Activated T-cell treated with anti-CD3 and anti-CD28 coated beads, Interleukin-2, amount 50 U/mL, for 72 hours (primary cell): ENCODE results near the gene RASGRP1. TPM values are rescaled to one million over a fixed set of nuclear protein-coding genes. Genes with fewer than 3 reads are reported as not detected.
A peak's percentile ranks its signal among the peaks of the same experiment; 100 is the strongest.

Experiments
- ATAC-seq, 2 donors: fragments of 150-1000 bp; cut with Tn5 transposase; replicated peaks in 1 of 2; 2 replicates each; pipeline ENCODE4 v1.10.0; 2021; ENCODE audit warnings: moderate library complexity in 2 of 2, mild to moderate bottlenecking in 1 of 2
- DNase-seq, 2 donors: peaks; one replicate each; pipeline ENCODE4 v3.0.0; 2021 to 2022; ENCODE audit warnings: mixed read lengths in 1 of 2
- H3K27ac Mint-ChIP-seq: one replicate; pipeline ENCODE4 v1.8.0; 2022; ENCODE audit warnings: mild to moderate bottlenecking, moderate library complexity, mixed read lengths
- H3K27me3 Mint-ChIP-seq: one replicate; pipeline ENCODE4 v1.8.0; 2022; ENCODE audit warnings: low read depth, mixed read lengths
- H3K36me3 Mint-ChIP-seq, 2 donors: one replicate each; pipeline ENCODE4 v1.8.0; 2022; ENCODE audit warnings: mixed read lengths in 2 of 2, mild to moderate bottlenecking in 1 of 2; ENCODE audit not compliant: insufficient read depth in 2 of 2
- H3K4me1 Mint-ChIP-seq: one replicate; pipeline ENCODE4 v1.8.0; 2022; ENCODE audit warnings: low read depth, mixed read lengths
- H3K4me3 Mint-ChIP-seq, 2 donors: one replicate each; pipeline ENCODE4 v1.8.0; 2022; ENCODE audit warnings: mild to moderate bottlenecking in 2 of 2, mixed read lengths in 2 of 2, moderate library complexity in 2 of 2
- H3K9me3 Mint-ChIP-seq, 2 donors: one replicate each; pipeline ENCODE4 v1.8.0; 2022; ENCODE audit warnings: mixed read lengths in 2 of 2
- total RNA-seq, 2 donors: library from RNA; stranded (reverse); gene quantifications; one replicate each; pipeline ENCODE4 v1.2.3, GENCODE V29; 2022

Gene RASGRP1
- total RNA-seq, 2 donors from 2014 or later, result 173 to 183 TPM

GRCh38 chr15:38528294-38528693 lies 36.3 kb downstream of the RASGRP1 start:
- Mint-ChIP-seq H3K9me3 (peaks cover 0 to 9% of the 10 kb centered on the region in 2 donors), H3K27me3 (no peaks in the 10 kb centered on the region), H3K4me3 (peak overlapping the region in 1 of 2 donors; percentile 53), H3K36me3 (peaks cover 34 to 63% of the 10 kb centered on the region in 2 donors), H3K27ac (peak overlapping the region; percentile 92), H3K4me1 (peaks cover 96% of the 10 kb centered on the region)
- ATAC-seq, result no peak
- DNase-seq, result no peak

GRCh38 chr15:38526158-38526557 lies 38.5 kb downstream of the RASGRP1 start:
- no peak for ATAC-seq

GRCh38 chr15:38525489-38525888 lies 39.1 kb downstream of the RASGRP1 start:
- no peak for ATAC-seq
- DNase-seq, result no peak
- H3K9me3 Mint-ChIP-seq, result peaks cover 0 to 9% of the 10 kb centered on the region in 2 donors
- no peaks in the 10 kb centered on the region for H3K27me3 Mint-ChIP-seq
- peak overlapping the region; percentile 8 for H3K27ac Mint-ChIP-seq
- H3K4me3 Mint-ChIP-seq, result no peak overlapping the region
- H3K4me1 Mint-ChIP-seq, result peaks cover 90% of the 10 kb centered on the region
- peaks cover 33 to 60% of the 10 kb centered on the region in 2 donors for H3K36me3 Mint-ChIP-seq

More at GRCh38 chr15:38526158-38526557, 38.5 kb downstream of the RASGRP1 start:
- Mint-ChIP-seq H3K27ac (no peak overlapping the region), H3K27me3 (no peaks in the 10 kb centered on the region), H3K36me3 (peaks cover 33 to 63% of the 10 kb centered on the region in 2 donors), H3K4me3 (no peak overlapping the region), H3K9me3 (peaks cover 0 to 9% of the 10 kb centered on the region in 2 donors), H3K4me1 (peaks cover 95% of the 10 kb centered on the region)
- DNase-seq, result no peak

- DNase-seq (no peak), ATAC-seq (no peak)
- H3K9me3 Mint-ChIP-seq, result peaks cover 0 to 5% of the 10 kb centered on the region in 2 donors
- H3K36me3 Mint-ChIP-seq, result peaks cover 29 to 50% of the 10 kb centered on the region in 2 donors
- peaks cover 88% of the 10 kb centered on the region for H3K4me1 Mint-ChIP-seq
- peak overlapping the region in 1 of 2 donors; percentile 1 for H3K4me3 Mint-ChIP-seq
- H3K27ac Mint-ChIP-seq, result peak overlapping the region; percentile 82
- H3K27me3 Mint-ChIP-seq, result no peaks in the 10 kb centered on the region
These were observed 40.5 kb downstream of the RASGRP1 start for GRCh38 chr15:38524156-38524555.

- Mint-ChIP-seq H3K27me3 (no peaks in the 10 kb centered on the region), H3K27ac (peak overlapping the region; percentile 90), H3K4me1 (peaks cover 85% of the 10 kb centered on the region), H3K36me3 (peaks cover 22 to 46% of the 10 kb centered on the region in 2 donors), H3K4me3 (peak overlapping the region in 1 of 2 donors; percentile 7), H3K9me3 (no peaks in the 10 kb centered on the region)
- no peak for DNase-seq
- peak; percentile 25 to 52 for ATAC-seq
These were observed 41.7 kb downstream of the RASGRP1 start for GRCh38 chr15:38522922-38523321.

- Mint-ChIP-seq H3K36me3 (peaks cover 25 to 43% of the 10 kb centered on the region in 2 donors), H3K27ac (peak overlapping the region; percentile 90), H3K9me3 (no peaks in the 10 kb centered on the region), H3K4me1 (peaks cover 73% of the 10 kb centered on the region), H3K4me3 (peak overlapping the region in 1 of 2 donors; percentile 4), H3K27me3 (no peaks in the 10 kb centered on the region)
- peak; percentile 15 to 31 for ATAC-seq
- DNase-seq, result no peak
These were observed 43.3 kb downstream of the RASGRP1 start for GRCh38 chr15:38521316-38521715.

GRCh38 chr15:38520035-38520434 lies 44.6 kb downstream of the RASGRP1 start:
- Mint-ChIP-seq H3K4me3 (no peak overlapping the region), H3K9me3 (no peaks in the 10 kb centered on the region), H3K27me3 (no peaks in the 10 kb centered on the region), H3K27ac (peak overlapping the region; percentile 92), H3K36me3 (peaks cover 30 to 48% of the 10 kb centered on the region in 2 donors), H3K4me1 (peaks cover 60% of the 10 kb centered on the region)
- ATAC-seq (no peak), DNase-seq (no peak)

GRCh38 chr15:38518084-38518483 lies 46.5 kb downstream of the RASGRP1 start:
- peak in 1 of 2 donors; percentile 23 for ATAC-seq
- no peak overlapping the region for H3K4me3 Mint-ChIP-seq
- no peaks in the 10 kb centered on the region for H3K27me3 Mint-ChIP-seq

GRCh38 chr15:38517312-38517975 lies 47.2 kb downstream of the RASGRP1 start:
- DNase-seq (no peak), ATAC-seq (no peak)
- H3K36me3 Mint-ChIP-seq, result peaks cover 24 to 47% of the 10 kb centered on the region in 2 donors
- no peaks in the 10 kb centered on the region for H3K9me3 Mint-ChIP-seq
- H3K4me1 Mint-ChIP-seq, result peaks cover 44% of the 10 kb centered on the region
- H3K27me3 Mint-ChIP-seq, result no peaks in the 10 kb centered on the region
- H3K27ac Mint-ChIP-seq, result peak overlapping the region; percentile 89
- H3K4me3 Mint-ChIP-seq, result no peak overlapping the region

More at GRCh38 chr15:38518084-38518483, 46.5 kb downstream of the RASGRP1 start:
- DNase-seq, result no peak
- Mint-ChIP-seq H3K4me1 (peaks cover 51% of the 10 kb centered on the region), H3K27ac (peak overlapping the region; percentile 89), H3K9me3 (no peaks in the 10 kb centered on the region), H3K36me3 (peaks cover 28 to 52% of the 10 kb centered on the region in 2 donors)

GRCh38 chr15:38516626-38517025 lies 48.0 kb downstream of the RASGRP1 start:
- H3K4me3 Mint-ChIP-seq, result no peak overlapping the region
- H3K27me3 Mint-ChIP-seq, result no peaks in the 10 kb centered on the region
- H3K4me1 Mint-ChIP-seq, result peaks cover 36% of the 10 kb centered on the region
- DNase-seq, result no peak
- ATAC-seq, result no peak
- peaks cover 26 to 41% of the 10 kb centered on the region in 2 donors for H3K36me3 Mint-ChIP-seq
- no peaks in the 10 kb centered on the region for H3K9me3 Mint-ChIP-seq
- peak overlapping the region; percentile 87 for H3K27ac Mint-ChIP-seq

- no peak for DNase-seq
- Mint-ChIP-seq H3K27ac (peak overlapping the region; percentile 87), H3K4me1 (peaks cover 33% of the 10 kb centered on the region), H3K4me3 (no peak overlapping the region), H3K36me3 (peaks cover 26 to 49% of the 10 kb centered on the region in 2 donors), H3K9me3 (no peaks in the 10 kb centered on the region), H3K27me3 (no peaks in the 10 kb centered on the region)
- ATAC-seq, result no peak
These were observed 50.0 kb downstream of the RASGRP1 start for GRCh38 chr15:38514601-38515000.

GRCh38 chr15:38512901-38513300 lies 51.7 kb downstream of the RASGRP1 start:
- Mint-ChIP-seq H3K4me1 (peaks cover 32% of the 10 kb centered on the region), H3K27me3 (no peaks in the 10 kb centered on the region), H3K4me3 (no peak overlapping the region), H3K27ac (no peak overlapping the region), H3K9me3 (no peaks in the 10 kb centered on the region), H3K36me3 (peaks cover 23 to 47% of the 10 kb centered on the region in 2 donors)
- ATAC-seq, result no peak
- DNase-seq, result no peak

- Mint-ChIP-seq H3K27ac (peak overlapping the region; percentile 95), H3K4me3 (peak overlapping the region in 1 of 2 donors; percentile 77), H3K36me3 (peaks cover 23 to 48% of the 10 kb centered on the region in 2 donors), H3K27me3 (no peaks in the 10 kb centered on the region), H3K4me1 (peaks cover 33% of the 10 kb centered on the region), H3K9me3 (no peaks in the 10 kb centered on the region)
- no peak for DNase-seq
- peak; percentile 37 to 74 for ATAC-seq
These were observed 55.5 kb downstream of the RASGRP1 start for GRCh38 chr15:38509152-38509551.
